Measurements from ENCODE around the gene CPEB2. TPM values are rescaled to one million over a fixed set of nuclear protein-coding genes. Genes with fewer than 3 reads are reported as not detected.

Gene CPEB2
- total and polyA plus RNA-seq, 3 experiments from 2014 or later: 0.84 to 9.3 (median 9.1) TPM

GRCh38 chr4:15025693-15026092, 23.4 kb downstream of the CPEB2 start:
- Mint-ChIP-seq H3K27ac (no peak overlapping the region), H3K9me3 (no peaks in the 10 kb centered on the region), H3K4me1 (peaks cover 41 to 66% (median 55%) of the 10 kb centered on the region in 3 donors), H3K4me3 (no peak overlapping the region), H3K36me3 (peaks cover 4 to 32% (median 19%) of the 10 kb centered on the region in 3 donors), H3K27me3 (no peaks in the 10 kb centered on the region)
- Histone ChIP-seq H3K4me1 (ENCODE audit: insufficient read depth, low read length) (peaks cover 7% of the 10 kb centered on the region), H3K4me3 (ENCODE audit: low read length) (no peak overlapping the region), H3K27me3 (ENCODE audit: insufficient read depth, low read length, poor library complexity, severe bottlenecking) (no peaks in the 10 kb centered on the region), H3K27ac (ENCODE audit: low read depth, low read length) (no peak overlapping the region), H3K36me3 (ENCODE audit: insufficient read depth, low read length) (no peaks in the 10 kb centered on the region), H3K9me3 (ENCODE audit: low read length) (no peaks in the 10 kb centered on the region)
- CTCF ChIA-PET: no interaction called here
- POLR2A ChIA-PET: no interaction called here
- no peak for DNase-seq

- no peak overlapping the region for H3K4me3 Mint-ChIP-seq
- no peaks in the 10 kb centered on the region for H3K9me3 Mint-ChIP-seq
- POLR2A ChIA-PET: no interaction called here
- H3K27me3 ChIP-seq (ENCODE audit: insufficient read depth, low read length, poor library complexity, severe bottlenecking): no peaks in the 10 kb centered on the region
- H3K27me3 Mint-ChIP-seq: no peaks in the 10 kb centered on the region
- H3K4me3 ChIP-seq (ENCODE audit: low read length): no peak overlapping the region
- no peak overlapping the region for H3K27ac ChIP-seq (ENCODE audit: low read depth, low read length)
- H3K4me1 ChIP-seq (ENCODE audit: insufficient read depth, low read length): no peaks in the 10 kb centered on the region
- H3K27ac Mint-ChIP-seq: no peak overlapping the region
- H3K36me3 Mint-ChIP-seq: peaks cover 4 to 39% (median 18%) of the 10 kb centered on the region in 3 donors
- no peak for DNase-seq
- CTCF ChIA-PET: no interaction called here
- peaks cover 32 to 60% (median 50%) of the 10 kb centered on the region in 3 donors for H3K4me1 Mint-ChIP-seq
- peaks cover under 1% of the 10 kb centered on the region for H3K36me3 ChIP-seq (ENCODE audit: insufficient read depth, low read length)
- H3K9me3 ChIP-seq (ENCODE audit: low read length): no peaks in the 10 kb centered on the region
Measured at GRCh38 chr4:15027921-15028435, 25.7 kb downstream of the CPEB2 start.

- CTCF ChIA-PET: no interaction called here
- Mint-ChIP-seq H3K4me1 (peaks cover 26 to 50% (median 50%) of the 10 kb centered on the region in 3 donors), H3K27ac (no peak overlapping the region), H3K4me3 (no peak overlapping the region), H3K9me3 (no peaks in the 10 kb centered on the region), H3K36me3 (peaks cover 14 to 48% (median 19%) of the 10 kb centered on the region in 3 donors), H3K27me3 (no peaks in the 10 kb centered on the region)
- Histone ChIP-seq H3K9me3 (ENCODE audit: low read length) (no peaks in the 10 kb centered on the region), H3K4me1 (ENCODE audit: insufficient read depth, low read length) (no peaks in the 10 kb centered on the region), H3K36me3 (ENCODE audit: insufficient read depth, low read length) (peaks cover 14% of the 10 kb centered on the region), H3K27me3 (ENCODE audit: insufficient read depth, low read length, poor library complexity, severe bottlenecking) (no peaks in the 10 kb centered on the region), H3K27ac (ENCODE audit: low read depth, low read length) (no peak overlapping the region), H3K4me3 (ENCODE audit: low read length) (no peak overlapping the region)
- POLR2A ChIA-PET: interaction anchor here (0.6 kb wide), 1 partner anchor 81 kb away, joined by 3 read pairs; no protein-coding TSS in a partner anchor
- no peak for DNase-seq
Measured at GRCh38 chr4:15031197-15031596, 28.9 kb downstream of the CPEB2 start.

GRCh38 chr4:15031993-15032675, 29.9 kb downstream of the CPEB2 start:
- ChIA-PET CTCF (no interaction called here), POLR2A (no interaction called here)
- Histone ChIP-seq H3K27me3 (ENCODE audit: insufficient read depth, low read length, poor library complexity, severe bottlenecking) (no peaks in the 10 kb centered on the region), H3K4me1 (ENCODE audit: insufficient read depth, low read length) (no peaks in the 10 kb centered on the region), H3K36me3 (ENCODE audit: insufficient read depth, low read length) (peaks cover 14% of the 10 kb centered on the region), H3K4me3 (ENCODE audit: low read length) (no peak overlapping the region), H3K9me3 (ENCODE audit: low read length) (no peaks in the 10 kb centered on the region), H3K27ac (ENCODE audit: low read depth, low read length) (no peak overlapping the region)
- no peak for DNase-seq
- no peaks in the 10 kb centered on the region for H3K9me3 Mint-ChIP-seq
- peak overlapping the region in 1 of 8 donors; percentile 45 for H3K27ac Mint-ChIP-seq
- H3K4me1 Mint-ChIP-seq: peaks cover 26 to 52% (median 49%) of the 10 kb centered on the region in 3 donors
- no peaks in the 10 kb centered on the region for H3K27me3 Mint-ChIP-seq
- H3K36me3 Mint-ChIP-seq: peaks cover 12 to 51% (median 18%) of the 10 kb centered on the region in 3 donors
- H3K4me3 Mint-ChIP-seq: peak overlapping the region in 2 of 7 donors; percentile 16 to 40

- H3K9me3 ChIP-seq (ENCODE audit: low read length): no peaks in the 10 kb centered on the region
- ChIA-PET POLR2A (no interaction called here), CTCF (no interaction called here)
- H3K4me3 ChIP-seq (ENCODE audit: low read length): no peak overlapping the region
- no peak overlapping the region for H3K27ac ChIP-seq (ENCODE audit: low read depth, low read length)
- Mint-ChIP-seq H3K36me3 (peaks cover 6 to 52% (median 15%) of the 10 kb centered on the region in 3 donors), H3K4me3 (no peak overlapping the region), H3K4me1 (peaks cover 23 to 45% (median 42%) of the 10 kb centered on the region in 3 donors), H3K27me3 (no peaks in the 10 kb centered on the region), H3K9me3 (no peaks in the 10 kb centered on the region), H3K27ac (peak overlapping the region in 1 of 8 donors; percentile 78)
- no peaks in the 10 kb centered on the region for H3K4me1 ChIP-seq (ENCODE audit: insufficient read depth, low read length)
- peaks cover 14% of the 10 kb centered on the region for H3K36me3 ChIP-seq (ENCODE audit: insufficient read depth, low read length)
- no peak for DNase-seq
- no peaks in the 10 kb centered on the region for H3K27me3 ChIP-seq (ENCODE audit: insufficient read depth, low read length, poor library complexity, severe bottlenecking)
Measured at GRCh38 chr4:15034071-15034764, 31.9 kb downstream of the CPEB2 start.

- no peak overlapping the region for H3K4me3 Mint-ChIP-seq
- POLR2A ChIA-PET: no interaction called here
- peak overlapping the region in 1 of 8 donors; percentile 73 for H3K27ac Mint-ChIP-seq
Measured at GRCh38 chr4:15035159-15035558, 32.9 kb downstream of the CPEB2 start.

GRCh38 chr4:15037923-15038541, 35.8 kb downstream of the CPEB2 start:
- no peaks in the 10 kb centered on the region for H3K27me3 Mint-ChIP-seq
- no peaks in the 10 kb centered on the region for H3K9me3 Mint-ChIP-seq
- POLR2A ChIA-PET: no interaction called here

More at GRCh38 chr4:15035159-15035558, 32.9 kb downstream of the CPEB2 start:
- Mint-ChIP-seq H3K36me3 (peaks cover 2 to 49% (median 15%) of the 10 kb centered on the region in 3 donors), H3K27me3 (no peaks in the 10 kb centered on the region), H3K9me3 (no peaks in the 10 kb centered on the region), H3K4me1 (peaks cover 19 to 40% (median 39%) of the 10 kb centered on the region in 3 donors)
- Histone ChIP-seq H3K9me3 (ENCODE audit: low read length) (no peaks in the 10 kb centered on the region), H3K4me1 (ENCODE audit: insufficient read depth, low read length) (no peaks in the 10 kb centered on the region), H3K36me3 (ENCODE audit: insufficient read depth, low read length) (peaks cover 14% of the 10 kb centered on the region), H3K4me3 (ENCODE audit: low read length) (no peak overlapping the region), H3K27ac (ENCODE audit: low read depth, low read length) (no peak overlapping the region), H3K27me3 (ENCODE audit: insufficient read depth, low read length, poor library complexity, severe bottlenecking) (no peaks in the 10 kb centered on the region)
- no peak for DNase-seq
- CTCF ChIA-PET: no interaction called here

More at GRCh38 chr4:15037923-15038541, 35.8 kb downstream of the CPEB2 start:
- Histone ChIP-seq H3K4me3 (ENCODE audit: low read length) (no peak overlapping the region), H3K9me3 (ENCODE audit: low read length) (no peaks in the 10 kb centered on the region), H3K27ac (ENCODE audit: low read depth, low read length) (no peak overlapping the region), H3K27me3 (ENCODE audit: insufficient read depth, low read length, poor library complexity, severe bottlenecking) (no peaks in the 10 kb centered on the region), H3K4me1 (ENCODE audit: insufficient read depth, low read length) (no peaks in the 10 kb centered on the region), H3K36me3 (ENCODE audit: insufficient read depth, low read length) (peaks cover 13% of the 10 kb centered on the region)
- Mint-ChIP-seq H3K36me3 (peaks cover 9 to 56% (median 14%) of the 10 kb centered on the region in 3 donors), H3K4me1 (peaks cover 9 to 25% (median 24%) of the 10 kb centered on the region in 3 donors), H3K4me3 (no peak overlapping the region), H3K27ac (no peak overlapping the region)
- DNase-seq: no peak
- CTCF ChIA-PET: no interaction called here
